Heart left ventricle (tissue), 13 donors: ENCODE data around the gene SMKR1.

Experiments
- POLR2A ChIP-seq, 2 donors: fragments of 450-650 bp; IDR thresholded peaks; one replicate each; pipeline ENCODE4 v1.6.1; 2017; ENCODE audit warnings: antibody characterized with exemption in 2 of 2, mild to moderate bottlenecking in 2 of 2, moderate library complexity in 2 of 2
- TF ChIP-seq, protein P1 (sequence below), 12 donors: fragments of 200-600 bp; sonication (generic) in 4 of 12; IDR thresholded peaks; one replicate each; pipeline versions ENCODE4 v1.5.0 to v1.8.0; 2018 to 2022; ENCODE audit warnings: antibody characterized with exemption in 12 of 12, mild to moderate bottlenecking in 5 of 12
- donor health status: ischemic (EF 13 %, LVEDD 7.1; RV severe dilation, severe dysfunction).
- donor health status: DM: no; HTN: yes; CAD: no.
- donor health status: DM: no; HTN: no; CAD: no.
- donor health status: ischemic (EF 25% LVEDD 6.9; RV normal size, moderate dysfunction).
- donor health status: ischemic (EF 25% LVEDD 5.7; RV mildly dilated, moderate dysfunction).
- donor health status: ischemic (EF 35%, LVEDD 5.7; RV mildly dilated, moderate dysfunction).
- donor health status: nonischemic (EF 11% LVEDD 7.7; RV severe dilation, severe dysfunction).
- donor health status: DM: yes; HTN: yes; CAD: no.
- donor health status: PGD.
- donor health status: ischemic (EF 29% LVEDD 5.4; RV normal size, mild dysfunction).
- donor health status: nonischemic (EF 23%, LVEDD 6.1; RV moderate dilation, normal function).

DNA sequence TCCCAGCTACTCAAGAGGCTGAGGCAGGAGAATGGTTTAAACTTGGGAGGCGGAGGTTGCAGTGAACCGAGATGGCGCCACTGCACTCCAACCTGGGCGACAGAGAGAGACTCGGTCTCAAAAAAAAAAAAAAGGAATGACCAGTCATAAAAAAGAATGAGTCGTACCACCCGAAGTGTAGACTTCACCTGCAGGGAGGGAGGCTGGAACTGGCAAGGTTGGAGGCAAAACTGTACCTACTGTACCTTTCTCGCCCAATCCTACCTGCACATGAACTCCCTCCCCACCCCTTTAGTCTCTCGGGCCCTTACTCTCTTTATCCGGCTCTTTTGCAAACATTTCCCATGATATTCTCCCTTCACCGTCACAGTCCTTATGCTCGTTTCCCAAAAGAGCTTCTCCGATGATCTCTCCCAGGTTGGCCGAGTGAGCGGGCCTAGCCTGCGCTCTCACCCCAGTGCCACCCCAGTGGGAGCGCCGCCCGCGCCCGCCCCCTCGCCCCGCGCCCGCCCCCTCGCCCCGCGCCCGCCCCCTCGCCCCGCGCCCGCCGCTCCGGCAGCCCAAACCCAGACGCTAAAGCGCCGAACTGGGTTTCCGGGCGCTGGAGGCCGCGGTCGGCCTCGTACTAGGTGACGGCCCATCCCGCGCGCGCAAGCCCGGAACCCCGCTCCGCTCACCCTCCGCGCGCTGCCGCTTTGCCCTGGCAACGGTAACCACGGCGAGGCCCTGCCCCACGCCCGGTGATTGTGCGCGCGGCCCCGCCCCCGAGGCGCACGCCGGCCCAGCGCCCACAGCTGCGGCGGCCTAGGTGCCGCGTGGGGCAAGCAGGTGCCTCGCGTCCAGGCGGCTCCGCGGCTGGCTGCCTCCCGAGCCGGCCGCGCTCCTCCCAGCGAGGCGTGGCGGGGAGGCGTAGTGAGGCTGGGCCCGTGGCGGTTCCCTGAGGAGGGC lies at the start of gene SMKR1:
- TF ChIP-seq, protein P1, sequence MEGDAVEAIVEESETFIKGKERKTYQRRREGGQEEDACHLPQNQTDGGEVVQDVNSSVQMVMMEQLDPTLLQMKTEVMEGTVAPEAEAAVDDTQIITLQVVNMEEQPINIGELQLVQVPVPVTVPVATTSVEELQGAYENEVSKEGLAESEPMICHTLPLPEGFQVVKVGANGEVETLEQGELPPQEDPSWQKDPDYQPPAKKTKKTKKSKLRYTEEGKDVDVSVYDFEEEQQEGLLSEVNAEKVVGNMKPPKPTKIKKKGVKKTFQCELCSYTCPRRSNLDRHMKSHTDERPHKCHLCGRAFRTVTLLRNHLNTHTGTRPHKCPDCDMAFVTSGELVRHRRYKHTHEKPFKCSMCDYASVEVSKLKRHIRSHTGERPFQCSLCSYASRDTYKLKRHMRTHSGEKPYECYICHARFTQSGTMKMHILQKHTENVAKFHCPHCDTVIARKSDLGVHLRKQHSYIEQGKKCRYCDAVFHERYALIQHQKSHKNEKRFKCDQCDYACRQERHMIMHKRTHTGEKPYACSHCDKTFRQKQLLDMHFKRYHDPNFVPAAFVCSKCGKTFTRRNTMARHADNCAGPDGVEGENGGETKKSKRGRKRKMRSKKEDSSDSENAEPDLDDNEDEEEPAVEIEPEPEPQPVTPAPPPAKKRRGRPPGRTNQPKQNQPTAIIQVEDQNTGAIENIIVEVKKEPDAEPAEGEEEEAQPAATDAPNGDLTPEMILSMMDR (IDR thresholded peaks at IDR 0.05), result no peak
- no peak for TF ChIP-seq POLR2A (IDR thresholded peaks at IDR 0.05)
